Measurements from ENCODE around the gene CENATAC. TPM values are rescaled to one million over a fixed set of nuclear protein-coding genes. Genes with fewer than 3 reads are reported as not detected.

Gene CENATAC
- total and polyA plus RNA-seq, 9 of the 15 experiments (the other 6 are each of a cell fraction or from before 2014, with no cell fraction given): 2.4 to 25.5 (median 13.7) TPM

DNA sequence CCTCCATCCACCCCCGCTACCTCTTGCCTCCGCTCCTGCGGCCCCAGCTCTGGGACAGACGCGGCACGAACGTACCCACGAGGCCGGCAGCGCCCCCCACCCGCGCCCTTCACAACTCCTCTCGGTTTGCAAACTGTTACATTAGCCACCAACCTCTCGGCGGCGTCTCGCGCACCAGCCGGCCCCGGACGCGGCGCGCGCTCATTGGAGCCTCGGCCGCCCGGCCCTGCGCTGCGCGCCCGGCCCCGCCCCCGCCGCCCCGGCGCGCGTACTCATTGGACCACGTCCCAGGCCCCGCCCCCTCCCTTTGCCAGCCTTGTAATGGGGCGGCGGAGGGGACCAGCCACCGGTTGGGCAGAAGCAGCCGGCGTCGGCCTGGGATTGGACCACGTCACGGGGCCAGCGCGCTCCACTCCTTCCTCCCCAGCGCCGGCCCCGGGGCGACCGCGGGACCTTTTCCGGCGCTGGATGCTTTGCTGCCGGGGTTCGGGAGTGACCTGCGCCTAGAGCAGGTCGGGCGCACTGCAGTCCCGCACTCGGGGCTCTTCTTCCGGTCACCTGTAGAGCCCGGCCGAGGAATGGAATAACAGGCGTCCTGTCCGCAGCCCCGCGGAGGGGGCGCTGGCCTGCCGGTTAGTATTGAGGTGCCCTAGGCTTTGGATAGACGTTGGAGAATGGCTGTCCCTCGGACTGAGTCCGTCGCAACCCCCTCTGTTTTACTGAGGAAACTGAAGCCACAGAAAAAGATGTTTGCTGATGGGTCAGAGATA, 59.2 kb downstream of the CENATAC start, which contains the start of gene HYOU1 (continued):
- TF ChIP-seq ZNF639 (CRISPR knock-in tag; conservative IDR thresholded peaks at IDR 0.05 in 1 of 2, IDR thresholded peaks at IDR 0.05 in 1 of 2) (peak in 1 of 2 experiments; percentile 90; a peak in 2 of 4 replicates), FOXA3 (CRISPR knock-in tag; conservative IDR thresholded peaks at IDR 0.05 in 1 of 2, IDR thresholded peaks at IDR 0.05 in 1 of 2) (peak; percentile 45 to 67; a peak in 1 of 4 replicates), RBM17 (IDR thresholded peaks at IDR 0.05; ENCODE audit: borderline replicate concordance, low read depth, low read length) (no peak), PHF20 (IDR thresholded peaks at IDR 0.05; ENCODE audit: partially characterized antibody) (peak; percentile 25), GTF2E2 (tag; IDR thresholded peaks at IDR 0.05) (0 out of 2 replicates have a peak, but pooled peaks have one; percentile 26), ZEB2 (IDR thresholded peaks at IDR 0.05) (peak; percentile 90), MYBL2 (IDR thresholded peaks at IDR 0.05; ENCODE audit: low read depth) (no peak), MYBL2 (CRISPR knock-in tag; IDR thresholded peaks at IDR 0.05; ENCODE audit: borderline replicate concordance) (no peak), MEIS2 (IDR thresholded peaks at IDR 0.05; ENCODE audit: partially characterized antibody) (no peak), MCM7 (IDR thresholded peaks at IDR 0.05) (no peak), ZNF395 (CRISPR knock-in tag; IDR thresholded peaks at IDR 0.05) (peak; percentile 80)
- TF ChIP-seq, protein P1, sequence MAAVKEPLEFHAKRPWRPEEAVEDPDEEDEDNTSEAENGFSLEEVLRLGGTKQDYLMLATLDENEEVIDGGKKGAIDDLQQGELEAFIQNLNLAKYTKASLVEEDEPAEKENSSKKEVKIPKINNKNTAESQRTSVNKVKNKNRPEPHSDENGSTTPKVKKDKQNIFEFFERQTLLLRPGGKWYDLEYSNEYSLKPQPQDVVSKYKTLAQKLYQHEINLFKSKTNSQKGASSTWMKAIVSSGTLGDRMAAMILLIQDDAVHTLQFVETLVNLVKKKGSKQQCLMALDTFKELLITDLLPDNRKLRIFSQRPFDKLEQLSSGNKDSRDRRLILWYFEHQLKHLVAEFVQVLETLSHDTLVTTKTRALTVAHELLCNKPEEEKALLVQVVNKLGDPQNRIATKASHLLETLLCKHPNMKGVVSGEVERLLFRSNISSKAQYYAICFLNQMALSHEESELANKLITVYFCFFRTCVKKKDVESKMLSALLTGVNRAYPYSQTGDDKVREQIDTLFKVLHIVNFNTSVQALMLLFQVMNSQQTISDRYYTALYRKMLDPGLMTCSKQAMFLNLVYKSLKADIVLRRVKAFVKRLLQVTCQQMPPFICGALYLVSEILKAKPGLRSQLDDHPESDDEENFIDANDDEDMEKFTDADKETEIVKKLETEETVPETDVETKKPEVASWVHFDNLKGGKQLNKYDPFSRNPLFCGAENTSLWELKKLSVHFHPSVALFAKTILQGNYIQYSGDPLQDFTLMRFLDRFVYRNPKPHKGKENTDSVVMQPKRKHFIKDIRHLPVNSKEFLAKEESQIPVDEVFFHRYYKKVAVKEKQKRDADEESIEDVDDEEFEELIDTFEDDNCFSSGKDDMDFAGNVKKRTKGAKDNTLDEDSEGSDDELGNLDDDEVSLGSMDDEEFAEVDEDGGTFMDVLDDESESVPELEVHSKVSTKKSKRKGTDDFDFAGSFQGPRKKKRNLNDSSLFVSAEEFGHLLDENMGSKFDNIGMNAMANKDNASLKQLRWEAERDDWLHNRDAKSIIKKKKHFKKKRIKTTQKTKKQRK (IDR thresholded peaks at IDR 0.05; ENCODE audit: borderline replicate concordance, low read depth, low read length): no peak
